Measurements from ENCODE around the gene KRTAP12-3. TPM values are rescaled to one million over a fixed set of nuclear protein-coding genes. Genes with fewer than 3 reads are reported as not detected.
"Not testable (repeated sequence)": the region's sequence is repeated elsewhere in the genome, so short reads cannot be mapped to it uniquely, and the experiment has no call there.

The KRTAP12-3 gene
- polyA plus RNA-seq, 3 donors: not detected

DNA sequence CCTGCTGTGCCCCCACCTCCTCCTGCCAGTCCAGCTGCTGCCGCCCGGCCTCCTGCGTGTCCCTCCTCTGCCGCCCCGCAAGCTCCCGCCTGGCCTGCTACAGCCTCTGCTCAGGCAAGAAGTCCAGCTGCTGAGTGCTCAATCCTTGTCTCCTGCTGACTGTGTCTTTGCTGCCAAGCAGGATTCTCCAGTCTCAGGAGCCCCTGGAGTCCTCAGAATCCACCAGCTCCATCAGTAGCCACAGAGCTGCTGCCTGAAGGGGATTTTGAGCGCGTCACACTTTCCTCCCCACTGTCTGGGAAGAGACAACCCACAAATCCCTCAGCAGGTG, 10.5 kb upstream of the KRTAP12-3 start:
- no peak for DNase-seq (ENCODE audit: extremely low read depth in 1 of 11, low read depth in 9 of 11, low spot score in 4 of 11)

- DNase-seq (ENCODE audit: extremely low read depth in 1 of 11, low read depth in 9 of 11, low spot score in 4 of 11): no peak
Observed at GRCh38 chr21:44648557-44649311, 9.0 kb upstream of the KRTAP12-3 start.

DNA sequence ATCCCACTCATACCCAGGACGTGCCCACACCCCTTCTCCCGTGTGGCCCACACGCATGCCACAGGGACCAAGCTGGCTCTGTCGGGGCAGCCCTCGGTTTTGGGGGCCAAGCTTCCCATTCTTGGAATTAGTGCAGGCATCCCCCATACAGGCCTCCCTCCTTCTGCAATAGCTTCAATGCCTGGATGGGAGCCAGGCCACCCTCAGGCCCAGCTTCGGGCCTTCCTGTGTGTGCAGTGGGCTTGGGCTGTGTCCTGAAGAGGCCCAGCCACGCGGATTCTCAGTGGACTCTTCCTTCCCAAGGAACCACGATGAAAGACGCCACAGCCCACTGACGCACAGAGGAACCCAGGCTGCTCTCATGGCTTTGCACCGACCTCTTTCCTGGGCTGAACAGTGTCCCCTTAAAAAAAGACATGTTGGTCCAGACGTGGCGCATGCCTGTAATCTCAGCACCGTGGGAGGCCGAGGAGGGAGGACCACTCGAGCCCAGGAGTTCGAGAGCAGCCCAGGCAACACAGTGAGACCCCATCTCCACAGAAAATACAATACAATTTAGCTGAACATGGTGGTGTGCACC, 8.1 kb upstream of the KRTAP12-3 start:
- no peak for DNase-seq (ENCODE audit: extremely low read depth in 1 of 11, low read depth in 9 of 11, low spot score in 4 of 11)

DNA sequence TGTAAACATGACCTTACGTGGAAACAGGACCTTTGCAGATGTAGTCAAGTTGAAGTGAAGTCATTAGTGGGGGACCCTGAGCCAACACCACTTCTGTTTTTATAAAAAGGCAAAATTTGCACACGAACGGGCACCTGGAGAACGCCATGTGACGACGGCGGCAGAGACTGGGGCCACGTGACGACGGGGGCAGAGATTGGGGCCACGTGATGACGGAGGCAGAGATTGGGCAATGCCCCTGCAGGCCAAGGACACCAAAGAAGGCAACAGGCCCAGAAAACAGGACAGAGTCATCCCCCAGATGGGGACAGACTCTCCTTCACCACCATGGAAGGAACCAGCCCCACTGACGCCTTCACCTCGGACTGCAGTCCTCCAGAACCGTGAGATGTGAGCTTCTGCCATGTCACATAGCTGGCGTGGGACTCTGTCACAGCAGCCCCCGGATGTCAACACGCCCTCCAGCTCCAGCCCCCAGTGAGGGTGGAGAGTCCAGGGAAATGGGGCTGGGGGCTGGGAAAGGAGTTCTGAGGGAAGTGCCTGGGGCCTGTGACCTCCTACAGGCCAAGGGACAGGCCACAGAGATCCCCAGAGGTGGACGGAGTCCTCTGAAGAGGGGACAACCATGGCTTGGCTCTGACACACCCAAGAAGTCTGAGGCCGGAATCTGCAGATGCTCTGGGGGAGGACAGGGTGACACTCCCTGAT, 7.3 kb upstream of the KRTAP12-3 start:
- DNase-seq (ENCODE audit: extremely low read depth in 1 of 11, low read depth in 9 of 11, low spot score in 4 of 11): no peak

GRCh38 chr21:44650973-44651675, 6.6 kb upstream of the KRTAP12-3 start:
- DNase-seq (ENCODE audit: extremely low read depth in 1 of 11, low read depth in 9 of 11, low spot score in 4 of 11): no peak

- DNase-seq (ENCODE audit: extremely low read depth in 1 of 11, low read depth in 9 of 11, low spot score in 4 of 11): no peak
Observed at GRCh38 chr21:44653123-44653522, 4.6 kb upstream of the KRTAP12-3 start.

DNA sequence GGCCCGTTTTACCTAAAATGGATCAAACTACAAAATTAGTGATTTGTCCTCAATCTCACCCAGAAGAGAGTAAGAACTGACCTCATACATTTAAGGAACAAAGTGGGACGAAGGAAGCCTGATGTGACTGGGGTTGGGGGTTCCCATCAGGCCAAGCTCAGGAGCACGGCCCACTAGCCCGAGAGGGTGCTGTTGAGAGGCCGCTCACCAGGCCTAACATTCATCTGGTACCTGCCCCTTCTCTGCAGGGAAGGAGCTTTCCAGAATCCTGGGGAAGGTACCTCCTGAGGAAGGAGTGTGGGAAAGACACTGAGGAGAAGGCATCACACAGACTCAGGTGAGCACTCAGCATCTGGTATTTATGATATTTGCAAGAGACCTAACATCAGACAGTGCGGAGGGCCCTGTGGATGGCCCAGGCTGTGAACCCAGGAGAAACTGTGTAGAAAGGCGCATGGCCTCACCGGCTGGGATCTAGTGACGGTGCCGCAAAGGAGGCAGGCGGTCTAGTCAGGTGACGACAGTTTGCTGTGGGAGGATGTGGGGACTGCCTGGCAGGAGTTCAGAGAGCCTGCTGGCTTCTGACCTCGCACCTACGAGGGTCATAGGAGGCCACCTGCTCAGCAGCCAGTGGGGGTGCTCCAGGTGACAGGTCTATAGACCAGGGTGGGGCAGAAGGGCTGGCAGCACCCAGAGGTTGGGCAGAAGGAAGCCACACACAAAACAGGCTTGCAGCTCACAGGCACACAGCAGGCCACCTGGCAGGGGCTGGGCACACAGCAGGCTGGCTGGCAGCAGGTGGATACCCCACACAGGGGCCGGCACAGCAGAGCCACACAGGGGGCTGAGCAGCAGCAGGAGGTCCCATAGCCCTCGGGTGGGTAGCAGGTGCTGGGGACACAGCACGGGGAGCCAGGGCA, 3.8 kb upstream of the KRTAP12-3 start:
- DNase-seq (ENCODE audit: extremely low read depth in 1 of 11, low read depth in 9 of 11, low spot score in 4 of 11): no peak

- DNase-seq (ENCODE audit: extremely low read depth in 1 of 11, low read depth in 9 of 11, low spot score in 4 of 11): no peak
Observed at GRCh38 chr21:44654576-44655175, 3.1 kb upstream of the KRTAP12-3 start, which contains the start of gene KRTAP12-4. Gene KRTAP12-4, minus strand, starts transcription at chr21:44654659. Its CDS starts 45 bp downstream, at chr21:44654614.

GRCh38 chr21:44656868-44657267, 864 bp upstream of the KRTAP12-3 start:
- DNase-seq (ENCODE audit: extremely low read depth in 1 of 11, low read depth in 9 of 11, low spot score in 4 of 11): no peak

DNA sequence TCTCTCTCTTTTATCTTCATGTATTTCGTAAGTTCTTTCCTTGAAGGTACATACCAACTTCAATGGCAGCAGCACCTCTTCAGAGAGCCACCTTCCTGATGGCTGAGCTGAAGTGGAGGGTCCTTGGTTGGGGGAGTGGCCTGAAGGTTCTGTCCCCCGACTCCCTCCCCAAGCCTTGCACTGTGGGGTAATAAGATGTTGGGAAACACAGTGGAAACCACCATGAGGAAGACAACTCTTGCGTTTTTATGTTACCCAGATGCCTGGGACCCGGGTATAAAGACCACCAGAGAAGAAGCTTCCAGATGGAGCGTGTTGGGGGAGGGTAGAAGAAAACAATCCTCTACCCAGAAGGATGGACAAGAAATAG, 794 bp downstream of the KRTAP12-3 start:
- DNase-seq (ENCODE audit: extremely low read depth in 1 of 11, low read depth in 9 of 11, low spot score in 4 of 11): no peak

- no peak for DNase-seq (ENCODE audit: extremely low read depth in 1 of 11, low read depth in 9 of 11, low spot score in 4 of 11)
Observed at GRCh38 chr21:44658913-44659595, 1.3 kb downstream of the KRTAP12-3 start.

DNA sequence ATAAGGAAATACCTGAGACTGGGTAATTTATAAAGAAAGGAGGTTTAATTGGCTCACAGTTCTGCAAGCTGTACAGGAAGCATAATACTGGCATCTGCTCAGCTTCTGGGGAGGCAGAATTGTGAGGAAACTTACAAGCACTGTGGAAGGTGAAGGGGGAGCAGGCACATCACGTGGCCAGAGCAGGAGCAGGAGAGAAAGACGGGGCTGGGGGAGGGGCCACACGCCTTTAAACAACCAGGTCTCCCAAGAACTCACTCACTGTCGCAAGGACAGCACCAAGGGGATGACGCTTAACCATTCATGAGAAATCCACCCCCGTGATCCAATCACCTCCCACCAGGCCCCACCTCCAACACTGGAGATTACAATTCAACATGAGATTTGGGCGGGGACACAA, 3.8 kb downstream of the KRTAP12-3 start:
- DNase-seq (ENCODE audit: extremely low read depth in 1 of 11, low read depth in 9 of 11, low spot score in 4 of 11): not testable (repeated sequence)

DNA sequence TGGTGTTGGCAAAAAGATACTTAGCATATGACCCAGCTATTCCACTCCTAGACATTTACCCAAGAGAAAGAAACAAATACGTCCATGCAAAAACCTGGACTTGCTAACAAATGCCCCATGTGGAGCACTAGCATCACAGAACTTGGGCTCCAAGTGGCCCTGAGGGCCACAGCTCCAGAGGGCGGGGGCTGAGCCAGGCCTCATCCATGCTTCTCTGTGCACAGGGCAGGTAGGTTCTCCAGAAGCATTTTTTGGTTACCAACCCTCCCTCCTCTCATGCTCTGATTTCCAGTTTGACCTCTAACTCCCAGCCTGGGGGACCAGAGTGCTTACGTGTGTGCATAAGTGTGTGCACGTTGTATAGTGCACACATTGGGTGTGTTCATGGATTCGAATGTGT, 7.0 kb downstream of the KRTAP12-3 start:
- DNase-seq (ENCODE audit: extremely low read depth in 1 of 11, low read depth in 9 of 11, low spot score in 4 of 11): no peak

- DNase-seq (ENCODE audit: extremely low read depth in 1 of 11, low read depth in 9 of 11, low spot score in 4 of 11): no peak
Observed at GRCh38 chr21:44666401-44667320, 8.9 kb downstream of the KRTAP12-3 start, which contains the start of gene KRTAP12-2. Gene KRTAP12-2, minus strand, starts transcription at chr21:44666927. Its CDS starts 41 bp downstream, at chr21:44666886.

- no peak for DNase-seq (ENCODE audit: extremely low read depth in 1 of 11, low read depth in 9 of 11, low spot score in 4 of 11)
Observed at GRCh38 chr21:44667612-44668011, 9.9 kb downstream of the KRTAP12-3 start.

GRCh38 chr21:44670642-44671432, 13.1 kb downstream of the KRTAP12-3 start:
- DNase-seq (ENCODE audit: extremely low read depth in 1 of 11, low read depth in 9 of 11, low spot score in 4 of 11): no peak
